A549 (cell line): Measurements from ENCODE around the gene TPD52L1. TPM values are rescaled to one million over a fixed set of nuclear protein-coding genes. Genes with fewer than 3 reads are reported as not detected.

Experiments used
- ATAC-seq, 2 experiments: fragments of 200-7000 bp in 1 of 2; fragments of >200 bp in 1 of 2; cut with Nextera tagmentation in 1 of 2; cut with Tn5 transposase in 1 of 2; 3 replicates each; pipeline versions ENCODE4 v1.8.0 to v1.9.1; 2018 to 2020; ENCODE audit warnings: mild to moderate bottlenecking in 1 of 2, moderate library complexity in 1 of 2
- CTCF ChIA-PET: fragments of 300-600 bp; sonication (Branson Sonifier 250); formaldehyde crosslinking; extraction: SDS; loops from one replicate; lab custom pipeline; 2021; ENCODE audit warnings: antibody characterized with exemption, inconsistent platforms; lab: Yijun Ruan, JAX
- POLR2A ChIA-PET: fragments of 350-600 bp; formaldehyde crosslinking; extraction: SDS; loops from one replicate; lab custom pipeline; 2021; ENCODE audit warnings: antibody characterized with exemption, inconsistent platforms; lab: Yijun Ruan, JAX
- DNase-seq, 2 experiments: peaks; one replicate each; pipeline versions ENCODE4 v3.0.0 to v3.0.0-alpha.2; 2011 to 2016; ENCODE audit warnings: low read depth in 1 of 2, low spot score in 1 of 2
- FAIRE-seq: peaks from 2 replicates; lab custom pipeline; 2011; peaks lifted over from hg19 to GRCh38; lab: Jason Lieb, UNC
- H3K27ac ChIP-seq, 2 experiments: fragments of >200 bp; sonication (Bioruptor Twin); formaldehyde crosslinking; 3 replicates each; pipeline ENCODE4 v1.5.1; 2016 to 2017
- H3K4me1 ChIP-seq: fragments of >200 bp; sonication (Bioruptor Twin); formaldehyde crosslinking; 3 replicates; pipeline ENCODE4 v1.6.1; 2016
- H3K4me2 ChIP-seq: fragments of >200 bp; sonication (Bioruptor Twin); formaldehyde crosslinking; 3 replicates; pipeline ENCODE4 v1.6.1; 2016
- H3K4me3 ChIP-seq: fragments of >200 bp; sonication (Bioruptor Twin); formaldehyde crosslinking; 3 replicates; pipeline ENCODE4 v1.5.1; 2016
- H3K9me3 ChIP-seq: fragments of >200 bp; sonication (Bioruptor Twin); formaldehyde crosslinking; 3 replicates; pipeline ENCODE4 v1.6.1; 2016
- CBX2 ChIP-seq: fragments of 200-600 bp; sonication (generic); IDR thresholded peaks from 2 replicates; pipeline ENCODE4 v1.6.1; 2016; ENCODE audit warnings: low read depth, mild to moderate bottlenecking, borderline replicate concordance
- CHD2 ChIP-seq: fragments of 150-350 bp; IDR thresholded peaks from 2 replicates; pipeline ENCODE4 v1.6.1; 2014; ENCODE audit warnings: low read length; ENCODE audit not compliant: partially characterized antibody
- EHF ChIP-seq: fragments of 250-450 bp; sonication (Bioruptor Pico); IDR thresholded peaks from 2 replicates; pipeline ENCODE4 v1.5.0; 2020; ENCODE audit warnings: mild to moderate bottlenecking
- EHMT2 ChIP-seq: fragments of 200-600 bp; sonication (generic); IDR thresholded peaks from 2 replicates; pipeline ENCODE4 v1.6.1; 2016; ENCODE audit warnings: antibody characterized with exemption, low read depth, mild to moderate bottlenecking, moderate library complexity
- ESRRA ChIP-seq: fragments of 150-350 bp; IDR thresholded peaks from 2 replicates; pipeline ENCODE4 v1.6.1; 2014; ENCODE audit warnings: mild to moderate bottlenecking, low read length, borderline replicate concordance
- FOSB ChIP-seq: fragments of 250-450 bp; sonication (Bioruptor Pico); IDR thresholded peaks from 2 replicates; pipeline ENCODE4 v1.5.0; 2020; ENCODE audit warnings: mild to moderate bottlenecking, moderate library complexity
- HEYL ChIP-seq: fragments of 250-450 bp; sonication (Bioruptor Pico); IDR thresholded peaks from 2 replicates; pipeline ENCODE4 v1.8.0; 2021; ENCODE audit warnings: mild to moderate bottlenecking, moderate library complexity
- HOXA7 ChIP-seq: fragments of 250-450 bp; sonication (Bioruptor Pico); IDR thresholded peaks from 2 replicates; pipeline ENCODE4 v1.5.0; 2020; ENCODE audit warnings: mild to moderate bottlenecking, moderate library complexity
- HOXB13 ChIP-seq: fragments of 250-450 bp; sonication (Bioruptor Pico); IDR thresholded peaks from 2 replicates; pipeline ENCODE4 v1.5.0; 2020; ENCODE audit warnings: low read depth, mild to moderate bottlenecking, moderate library complexity
- KDM5A ChIP-seq: fragments of 200-600 bp; sonication (generic); IDR thresholded peaks from 2 replicates; pipeline ENCODE4 v1.6.1; 2016; ENCODE audit warnings: antibody characterized with exemption, mild to moderate bottlenecking
- MAX ChIP-seq: IDR thresholded peaks from 2 replicates; pipeline ENCODE4 v1.6.1; 2012
- NFE2L2 ChIP-seq: fragments of 150-350 bp; conservative IDR thresholded peaks from 2 replicates; pipeline ENCODE4 v1.6.1; 2014; ENCODE audit warnings: low read length
- POLR2A ChIP-seq: IDR thresholded peaks from 2 replicates; pipeline ENCODE4 v1.6.1; 2012; ENCODE audit warnings: mild to moderate bottlenecking, low read length
- POLR2AphosphoS2 ChIP-seq: conservative IDR thresholded peaks from 2 replicates; pipeline ENCODE4 v1.6.1; 2012; ENCODE audit warnings: low read length, improper control_type of control experiment, inconsistent platforms
- RCOR1 ChIP-seq: fragments of 150-350 bp; IDR thresholded peaks from 2 replicates; pipeline ENCODE4 v1.6.1; 2014; ENCODE audit warnings: antibody characterized with exemption, low read length, low read depth
- RNF2 ChIP-seq: fragments of 200-600 bp; sonication (generic); IDR thresholded peaks from 2 replicates; pipeline ENCODE4 v1.6.1; 2016; ENCODE audit warnings: low read depth, mild to moderate bottlenecking, antibody characterized with exemption, moderate library complexity, borderline replicate concordance
- TFCP2L1 ChIP-seq: fragments of 250-450 bp; sonication (Bioruptor Pico); IDR thresholded peaks from 2 replicates; pipeline ENCODE4 v1.5.0; 2021; ENCODE audit warnings: mild to moderate bottlenecking
- TP53 ChIP-seq: fragments of 250-450 bp; sonication (Bioruptor Pico); IDR thresholded peaks from 2 replicates; pipeline ENCODE4 v1.5.0; 2021; ENCODE audit warnings: mild to moderate bottlenecking, moderate library complexity
- ZFP36 ChIP-seq: fragments of 450-650 bp; IDR thresholded peaks from 2 replicates; pipeline ENCODE4 v1.6.1; 2014; ENCODE audit warnings: borderline replicate concordance; ENCODE audit not compliant: partially characterized antibody
- ZSCAN20 ChIP-seq: fragments of 250-450 bp; sonication (Bioruptor Pico); IDR thresholded peaks from 2 replicates; pipeline ENCODE4 v1.8.0; 2022; ENCODE audit warnings: mild to moderate bottlenecking, moderate library complexity
- WGBS: methylation state at CpG from one replicate; pipeline ENCODE4 v1.1.6; 2017; ENCODE audit errors: missing lambda C conversion rate; 5-methylcytosine and 5-hydroxymethylcytosine counted together
- polyA plus RNA-seq, 4 experiments: library from polyadenylated mRNA; depleted of rRNA in 3 of 4; stranded (reverse); fragments of >200 nt; fragmentation: RNase III in 1 of 4; extraction: RNeasy Plus Mini Kit Qiagen cat#74134 plus additional on column Dnase treatment in 1 of 4; gene quantifications; 2 replicates in 3 of 4; 3 replicates in 1 of 4; pipeline ENCODE4 v1.2.3, GENCODE V29; 2011 to 2017
- TF ChIP-seq, protein P1 (sequence below): IDR thresholded peaks from 2 replicates; pipeline ENCODE4 v1.6.1; 2012

Gene TPD52L1
- polyA plus RNA-seq, 2 of the 4 experiments (the other 2 are of a cell fraction) = 90.1 to 144 TPM

DNA sequence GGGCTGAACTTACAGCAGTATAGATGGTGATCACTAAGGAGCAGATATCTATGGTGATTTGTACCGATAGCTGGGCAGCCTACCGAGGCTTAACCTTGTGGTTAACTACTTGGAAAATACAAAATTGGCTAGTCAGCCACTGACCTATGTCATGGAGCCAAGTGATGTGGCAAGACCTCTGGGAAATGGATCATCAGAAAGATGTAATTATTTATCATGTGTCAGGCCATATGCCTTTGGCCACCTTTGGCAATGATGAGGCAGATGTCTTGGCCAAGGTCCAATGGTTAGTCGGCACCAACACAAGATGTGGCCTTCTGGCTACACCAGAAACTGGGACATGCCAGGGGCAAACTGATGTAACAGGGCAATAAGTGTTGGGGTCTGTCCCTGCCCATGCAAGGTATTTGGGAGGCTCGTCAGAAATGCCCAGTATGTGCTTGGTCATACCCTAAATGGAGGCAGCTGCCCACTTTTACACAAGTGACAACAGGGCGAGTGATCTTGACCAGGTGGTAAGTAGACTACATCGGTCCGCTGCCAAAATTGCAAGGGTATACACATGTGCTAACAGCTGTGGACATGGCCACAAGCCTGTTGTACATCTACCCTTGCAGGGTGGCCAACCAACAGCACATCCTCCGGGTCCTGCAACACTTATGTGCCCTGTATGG is 118.0 kb downstream of the TPD52L1 start:
- no peak for ATAC-seq
- no peak for FAIRE-seq

GRCh38 chr6:125273251-125273650 is 119.7 kb downstream of the TPD52L1 start:
- POLR2A ChIA-PET = no interaction called here
- TF ChIP-seq KDM5A (no peak), POLR2AphosphoS2 (no peak), RCOR1 (no peak)
- CTCF ChIA-PET = interaction anchor here (1.4 kb wide), 1 partner anchor 80 kb away, joined by 4 read pairs; no protein-coding TSS in a partner anchor
- DNase-seq = no peak
- Histone ChIP-seq H3K9me3 (no peaks in the 10 kb centered on the region), H3K4me3 (no peak overlapping the region), H3K4me1 (0 out of 3 replicates have a peak, but pooled peaks cover 7% of the 10 kb centered on the region), H3K27ac (peak overlapping the region in 1 of 2 experiments; percentile 17; a peak in 1 of 6 replicates), H3K4me2 (no peak overlapping the region)
- no peak; a peak in 1 of 6 replicates for ATAC-seq
- WGBS = 89% methylated on average over 3 of the region's 8 CpGs
- no peak for FAIRE-seq

More for the DNA sequence above, 118.0 kb downstream of the TPD52L1 start:
- WGBS = 96% methylated on average over 7 of the region's 8 CpGs
- 0 out of 3 replicates have a peak, but pooled peaks cover 7% of the 10 kb centered on the region for H3K4me1 ChIP-seq
- TF ChIP-seq RNF2 (no peak), ZSCAN20 (CRISPR knock-in tag) (no peak), CBX2 (no peak), HOXA7 (CRISPR knock-in tag) (no peak), POLR2A (no peak), EHF (no peak), CHD2 (no peak), ESRRA (no peak), RCOR1 (no peak)
- TF ChIP-seq, all 56 proteins: peak for 0
- no peak overlapping the region for H3K27ac ChIP-seq
- no peak overlapping the region for H3K4me3 ChIP-seq
- no peak for DNase-seq
- ChIA-PET CTCF (interaction anchor here (1.4 kb wide), 1 partner anchor 78 kb away, joined by 4 read pairs; no protein-coding TSS in a partner anchor), POLR2A (no interaction called here)
- H3K9me3 ChIP-seq = no peaks in the 10 kb centered on the region
- no peak overlapping the region for H3K4me2 ChIP-seq

DNA sequence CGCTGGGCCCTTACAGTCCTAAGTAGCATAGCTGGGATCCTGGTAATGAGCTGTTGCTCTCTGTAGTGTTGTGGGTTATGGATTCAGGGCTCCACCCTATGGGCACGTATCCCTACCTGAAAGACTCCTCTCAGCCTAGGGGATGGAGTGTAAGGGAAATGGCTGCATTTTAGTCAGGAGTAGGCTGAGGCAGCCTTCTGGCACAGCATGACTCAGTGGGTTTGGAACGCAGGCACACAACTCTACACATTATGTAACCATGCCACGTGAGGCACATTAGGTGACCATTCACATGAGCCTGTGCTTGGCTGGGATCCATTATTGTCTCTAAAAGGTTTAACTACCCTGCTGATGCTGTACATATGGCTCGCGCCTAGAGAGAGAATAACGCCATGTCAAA is 120.4 kb downstream of the TPD52L1 start:
- DNase-seq (peak in 1 of 2 experiments; percentile 17), ATAC-seq (peak in 1 of 2 experiments; percentile 45; a peak in 2 of 6 replicates), FAIRE-seq (no peak)
- H3K27ac ChIP-seq = peak overlapping the region in 1 of 2 experiments; percentile 17; a peak in 1 of 6 replicates
- 0 out of 3 replicates have a peak, but pooled peaks cover 7% of the 10 kb centered on the region for H3K4me1 ChIP-seq
- WGBS = 87% methylated on average over 6 of the region's 7 CpGs
- ChIA-PET CTCF (interaction anchor here (1.3 kb wide), 1 partner anchor 120 kb away, joined by 3 read pairs; the partner anchor contains the start of gene TPD52L1), POLR2A (no interaction called here)
- no peak for TF ChIP-seq ZFP36
- no peak for TF ChIP-seq TP53
- TF ChIP-seq NFE2L2 = no peak
- TF ChIP-seq HOXB13 (CRISPR knock-in tag) = no peak
- TF ChIP-seq FOSB = no peak
- no peak for TF ChIP-seq EHMT2
- TF ChIP-seq MAX = no peak
- no peak for TF ChIP-seq HEYL (CRISPR knock-in tag)
- no peak for TF ChIP-seq TFCP2L1
- TF ChIP-seq CBX2 = no peak
- TF ChIP-seq, protein P1, sequence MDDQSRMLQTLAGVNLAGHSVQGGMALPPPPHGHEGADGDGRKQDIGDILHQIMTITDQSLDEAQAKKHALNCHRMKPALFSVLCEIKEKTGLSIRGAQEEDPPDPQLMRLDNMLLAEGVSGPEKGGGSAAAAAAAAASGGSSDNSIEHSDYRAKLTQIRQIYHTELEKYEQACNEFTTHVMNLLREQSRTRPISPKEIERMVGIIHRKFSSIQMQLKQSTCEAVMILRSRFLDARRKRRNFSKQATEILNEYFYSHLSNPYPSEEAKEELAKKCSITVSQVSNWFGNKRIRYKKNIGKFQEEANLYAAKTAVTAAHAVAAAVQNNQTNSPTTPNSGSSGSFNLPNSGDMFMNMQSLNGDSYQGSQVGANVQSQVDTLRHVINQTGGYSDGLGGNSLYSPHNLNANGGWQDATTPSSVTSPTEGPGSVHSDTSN = no peak
- no peak for TF ChIP-seq POLR2AphosphoS2
- no peak overlapping the region for H3K4me2 ChIP-seq
- no peak overlapping the region for H3K4me3 ChIP-seq
- H3K9me3 ChIP-seq = no peaks in the 10 kb centered on the region
